ENCODE measurements around the gene CMPK2. TPM values are rescaled to one million over a fixed set of nuclear protein-coding genes. Genes with fewer than 3 reads are reported as not detected.

Gene CMPK2
- total and polyA plus RNA-seq, 8 donors = 2.4 to 11.7 (median 4.7) TPM

GRCh38 chr2:6880200-6880733, 14.6 kb upstream of the CMPK2 start:
- intact Hi-C loops (cut with DNase I; ENCODE audit: low total_unique reads) = no loop called here
- Histone ChIP-seq H3K36me3 (no peaks in the 10 kb centered on the region), H3K9me3 (no peaks in the 10 kb centered on the region), H3K27ac (no peak overlapping the region), H3K27me3 (no peaks in the 10 kb centered on the region), H3K4me3 (no peak overlapping the region), H3K4me1 (peaks cover 5 to 26% (median 16%) of the 10 kb centered on the region in 4 donors)
- WGBS, 5 donors = 65 to 90% (median 76%) methylated on average over 2 of the region's 2 CpGs
- DNase-seq = no peak
- TF ChIP-seq POLR2A (IDR thresholded peaks at IDR 0.05) (no peak), POLR2AphosphoS5 (IDR thresholded peaks at IDR 0.05) (no peak), EP300 (IDR thresholded peaks at IDR 0.05) (no peak), CTCF (IDR thresholded peaks at IDR 0.05) (no peak)

GRCh38 chr2:6879011-6879410, 13.3 kb upstream of the CMPK2 start:
- H3K27ac ChIP-seq = no peak overlapping the region
- no peak for DNase-seq
- 75 to 89% (median 77%) methylated on average over 2 of the region's 2 CpGs for WGBS, 5 donors
- H3K9me3 ChIP-seq = peaks cover 0 to 1% (median 0%) of the 10 kb centered on the region in 4 donors
- TF ChIP-seq CTCF (IDR thresholded peaks at IDR 0.05) = no peak
- no peak for TF ChIP-seq POLR2AphosphoS5 (IDR thresholded peaks at IDR 0.05)
- no peak for TF ChIP-seq EP300 (IDR thresholded peaks at IDR 0.05)
- peaks cover 5 to 26% (median 16%) of the 10 kb centered on the region in 4 donors for H3K4me1 ChIP-seq
- H3K27me3 ChIP-seq = no peaks in the 10 kb centered on the region
- H3K4me3 ChIP-seq = peak overlapping the region in 1 of 4 donors; percentile 50
- intact Hi-C loops (cut with DNase I; ENCODE audit: low total_unique reads) = no loop called here
- no peaks in the 10 kb centered on the region for H3K36me3 ChIP-seq

- DNase-seq = no peak
- Histone ChIP-seq H3K4me3 (peak overlapping the region in 1 of 4 donors; percentile 50), H3K27me3 (no peaks in the 10 kb centered on the region), H3K4me1 (peaks cover 5 to 26% (median 16%) of the 10 kb centered on the region in 4 donors), H3K36me3 (no peaks in the 10 kb centered on the region), H3K9me3 (peaks cover 0 to 4% (median 0%) of the 10 kb centered on the region in 4 donors), H3K27ac (no peak overlapping the region)
- TF ChIP-seq POLR2AphosphoS5 (IDR thresholded peaks at IDR 0.05) = no peak
- TF ChIP-seq CTCF (IDR thresholded peaks at IDR 0.05) = no peak
- TF ChIP-seq EP300 (IDR thresholded peaks at IDR 0.05) = no peak
- TF ChIP-seq POLR2A (IDR thresholded peaks at IDR 0.05) = no peak
- WGBS, 5 donors = 76 to 83% (median 78%) methylated on average over 4 of the region's 4 CpGs
- intact Hi-C loops (cut with DNase I; ENCODE audit: low total_unique reads) = no loop called here
Observed at GRCh38 chr2:6878549-6878948, 12.8 kb upstream of the CMPK2 start.

GRCh38 chr2:6877402-6878304, 11.9 kb upstream of the CMPK2 start, which contains the start of gene RSAD2:
Gene RSAD2 (plus strand): TSS chr2:6877777. CDS start chr2:6877801, 24 bp downstream.
- WGBS, 5 donors = 13 to 31% (median 26%) methylated on average over 10 of the region's 10 CpGs
- Histone ChIP-seq H3K27me3 (no peaks in the 10 kb centered on the region), H3K4me3 (peak within 1 kb of the TSS; percentile 50 to 54 (median 53)), H3K27ac (peak within 1 kb of the TSS; percentile 6 to 79 (median 67)), H3K9me3 (peaks cover 0 to 4% (median 0%) of the 10 kb centered on the region in 4 donors), H3K4me1 (peaks cover 5 to 26% (median 16%) of the 10 kb centered on the region in 4 donors), H3K36me3 (no peaks in the 10 kb centered on the region)
- DNase-seq = peak; percentile 40 to 91
- TF ChIP-seq POLR2AphosphoS5 (IDR thresholded peaks at IDR 0.05) (peak in 2 of 3 donors; percentile 42 to 53), EP300 (IDR thresholded peaks at IDR 0.05) (no peak)
- intact Hi-C loops (cut with DNase I; ENCODE audit: low total_unique reads) = no loop called here
